ENCODE data around the gene GRIN2B.

GRIN2B gene

DNA sequence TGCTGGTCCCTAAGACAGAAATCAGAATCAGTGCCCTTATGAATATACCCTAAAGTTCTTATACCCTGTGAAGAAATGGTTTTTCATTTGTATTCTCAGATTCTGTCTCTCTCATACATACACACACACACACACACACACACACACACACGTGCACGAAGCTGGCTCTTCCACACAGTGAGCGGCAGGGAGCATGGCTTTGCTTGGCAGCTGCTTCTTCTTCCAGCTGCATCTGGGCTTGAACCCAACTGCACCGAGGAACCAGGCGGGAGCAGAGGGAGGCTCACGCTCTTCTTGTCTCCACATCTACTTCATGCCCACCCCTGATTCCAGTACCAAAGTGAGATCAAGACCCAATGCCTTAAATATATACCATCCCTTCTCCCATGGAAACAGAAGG is 19.4 kb downstream of the GRIN2B start:
- Histone ChIP-seq H3K27me3 (ENCODE audit: control insufficient read depth, low read length) (peaks cover 5% of the 10 kb centered on the region; the same call in 1 of the 2 replicates), H3K9me2 (replicated peaks; ENCODE audit: control insufficient read depth, low read length) (no peaks in the 10 kb centered on the region), H3K36me3 (ENCODE audit: control insufficient read depth, low read length) (no peaks in the 10 kb centered on the region), H4K20me1 (ENCODE audit: control insufficient read depth, insufficient read depth, low read depth, low read length) (no peaks in the 10 kb centered on the region), H3F3A (ENCODE audit: control insufficient read depth, insufficient read depth) (no peaks in the 10 kb centered on the region), H3K4me1 (ENCODE audit: control insufficient read depth, low read length) (no peaks in the 10 kb centered on the region), H3K9me3 (ENCODE audit: control insufficient read depth, insufficient read depth, low read length) (no peaks in the 10 kb centered on the region), H3K27ac (ENCODE audit: low read depth, low read length) (no peak overlapping the region), H3K79me2 (ENCODE audit: control insufficient read depth, low read length) (no peaks in the 10 kb centered on the region), H3K4me2 (ENCODE audit: low read length) (no peak overlapping the region), H3K4me3 (ENCODE audit: low read length) (no peak overlapping the region)
- TF ChIP-seq EZH2phosphoT487 (IDR thresholded peaks at IDR 0.05; ENCODE audit: borderline replicate concordance, low read length), result no peak
- TF ChIP-seq, protein P1, sequence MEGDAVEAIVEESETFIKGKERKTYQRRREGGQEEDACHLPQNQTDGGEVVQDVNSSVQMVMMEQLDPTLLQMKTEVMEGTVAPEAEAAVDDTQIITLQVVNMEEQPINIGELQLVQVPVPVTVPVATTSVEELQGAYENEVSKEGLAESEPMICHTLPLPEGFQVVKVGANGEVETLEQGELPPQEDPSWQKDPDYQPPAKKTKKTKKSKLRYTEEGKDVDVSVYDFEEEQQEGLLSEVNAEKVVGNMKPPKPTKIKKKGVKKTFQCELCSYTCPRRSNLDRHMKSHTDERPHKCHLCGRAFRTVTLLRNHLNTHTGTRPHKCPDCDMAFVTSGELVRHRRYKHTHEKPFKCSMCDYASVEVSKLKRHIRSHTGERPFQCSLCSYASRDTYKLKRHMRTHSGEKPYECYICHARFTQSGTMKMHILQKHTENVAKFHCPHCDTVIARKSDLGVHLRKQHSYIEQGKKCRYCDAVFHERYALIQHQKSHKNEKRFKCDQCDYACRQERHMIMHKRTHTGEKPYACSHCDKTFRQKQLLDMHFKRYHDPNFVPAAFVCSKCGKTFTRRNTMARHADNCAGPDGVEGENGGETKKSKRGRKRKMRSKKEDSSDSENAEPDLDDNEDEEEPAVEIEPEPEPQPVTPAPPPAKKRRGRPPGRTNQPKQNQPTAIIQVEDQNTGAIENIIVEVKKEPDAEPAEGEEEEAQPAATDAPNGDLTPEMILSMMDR (IDR thresholded peaks at IDR 0.05; ENCODE audit: low read depth, low read length, poor library complexity, severe bottlenecking), result no peak

DNA sequence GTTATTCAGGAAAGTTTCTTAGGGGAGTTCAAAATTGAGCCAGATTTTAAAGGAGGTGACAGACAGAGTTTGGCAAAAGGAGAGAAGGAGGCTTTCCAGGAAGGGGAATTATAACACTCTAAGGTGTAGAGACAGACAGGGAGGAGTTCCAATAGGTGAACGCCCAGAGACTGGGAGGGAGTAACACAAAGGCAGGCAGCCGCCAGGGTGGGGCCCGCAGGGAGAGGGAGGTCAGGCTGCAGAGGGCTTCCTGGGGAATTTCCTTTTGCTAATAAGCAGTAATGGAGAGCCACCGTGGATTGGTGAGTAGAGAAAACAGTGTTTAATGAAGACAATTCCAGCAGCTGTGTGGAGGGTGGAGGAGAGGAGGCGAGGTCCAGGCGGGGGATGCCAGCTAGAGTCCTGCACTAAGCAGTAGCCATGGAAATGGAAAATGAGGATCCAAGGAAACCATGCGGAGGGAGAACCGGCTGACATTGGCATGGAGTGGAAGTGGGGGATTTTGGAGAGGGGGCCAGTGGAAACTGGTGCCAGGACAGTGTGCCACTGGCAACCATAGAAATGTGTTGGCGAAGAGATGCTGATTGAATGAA is 22.2 kb downstream of the GRIN2B start:
- no peaks in the 10 kb centered on the region for H3K4me1 ChIP-seq (ENCODE audit: control insufficient read depth, low read length)
- H3K9me2 ChIP-seq (replicated peaks; ENCODE audit: control insufficient read depth, low read length), result no peaks in the 10 kb centered on the region
- no peaks in the 10 kb centered on the region for H3K36me3 ChIP-seq (ENCODE audit: control insufficient read depth, low read length)
- H4K20me1 ChIP-seq (ENCODE audit: control insufficient read depth, insufficient read depth, low read depth, low read length), result no peaks in the 10 kb centered on the region
- TF ChIP-seq, protein P1 (IDR thresholded peaks at IDR 0.05; ENCODE audit: low read depth, low read length, poor library complexity, severe bottlenecking), result no peak
- no peak for TF ChIP-seq EZH2phosphoT487 (IDR thresholded peaks at IDR 0.05; ENCODE audit: borderline replicate concordance, low read length)
- H3K9me3 ChIP-seq (ENCODE audit: control insufficient read depth, insufficient read depth, low read length), result no peaks in the 10 kb centered on the region
- H3K79me2 ChIP-seq (ENCODE audit: control insufficient read depth, low read length), result no peaks in the 10 kb centered on the region
- no peaks in the 10 kb centered on the region for H3F3A ChIP-seq (ENCODE audit: control insufficient read depth, insufficient read depth)
- no peak overlapping the region for H3K4me3 ChIP-seq (ENCODE audit: low read length)
- no peak overlapping the region for H3K27ac ChIP-seq (ENCODE audit: low read depth, low read length)
- peaks cover 3% of the 10 kb centered on the region; the same call in 1 of the 2 replicates for H3K27me3 ChIP-seq (ENCODE audit: control insufficient read depth, low read length)
- H3K4me2 ChIP-seq (ENCODE audit: low read length), result no peak overlapping the region

DNA sequence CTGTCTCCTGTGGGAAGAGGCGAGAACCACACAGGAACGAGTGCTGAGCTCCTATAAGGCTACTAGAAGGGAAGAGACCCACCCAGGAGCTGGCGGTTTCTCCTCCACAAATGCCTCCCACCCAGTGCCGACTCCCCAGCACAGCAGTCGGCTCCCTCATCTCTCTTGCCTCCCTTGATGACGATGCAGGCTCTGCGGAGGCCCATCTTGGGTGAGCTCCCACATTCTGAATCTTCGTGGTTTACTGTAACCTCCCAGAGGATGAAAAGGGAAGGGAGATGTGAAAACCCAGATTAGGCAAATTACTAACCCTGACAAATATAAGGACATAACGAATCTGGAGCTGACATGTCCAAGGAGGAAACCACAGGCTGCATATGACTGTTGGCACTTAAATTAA is 23.8 kb downstream of the GRIN2B start:
- Histone ChIP-seq H3K4me2 (ENCODE audit: low read length) (no peak overlapping the region), H3K4me3 (ENCODE audit: low read length) (no peak overlapping the region)

More for the DNA sequence above, 23.8 kb downstream of the GRIN2B start:
- Histone ChIP-seq H3K9me3 (ENCODE audit: control insufficient read depth, insufficient read depth, low read length) (no peaks in the 10 kb centered on the region), H3K4me1 (ENCODE audit: control insufficient read depth, low read length) (no peaks in the 10 kb centered on the region), H3F3A (ENCODE audit: control insufficient read depth, insufficient read depth) (no peaks in the 10 kb centered on the region), H3K36me3 (ENCODE audit: control insufficient read depth, low read length) (no peaks in the 10 kb centered on the region), H4K20me1 (ENCODE audit: control insufficient read depth, insufficient read depth, low read depth, low read length) (no peaks in the 10 kb centered on the region), H3K27me3 (ENCODE audit: control insufficient read depth, low read length) (no peaks in the 10 kb centered on the region), H3K27ac (ENCODE audit: low read depth, low read length) (no peak overlapping the region), H3K9me2 (replicated peaks; ENCODE audit: control insufficient read depth, low read length) (no peaks in the 10 kb centered on the region), H3K79me2 (ENCODE audit: control insufficient read depth, low read length) (no peaks in the 10 kb centered on the region)
- no peak for TF ChIP-seq EZH2phosphoT487 (IDR thresholded peaks at IDR 0.05; ENCODE audit: borderline replicate concordance, low read length)
- TF ChIP-seq, protein P1 (IDR thresholded peaks at IDR 0.05; ENCODE audit: low read depth, low read length, poor library complexity, severe bottlenecking), result no peak

Measured in DOHH2 (cell line).